GM23338 (cell line): Measurements from ENCODE around the gene PAX3. TPM values are rescaled to one million over a fixed set of nuclear protein-coding genes. Genes with fewer than 3 reads are reported as not detected.

Experiments
- ATAC-seq: fragments of 200-7000 bp; cut with Tn5 transposase; 3 replicates; pipeline ENCODE4 v1.9.1; 2020
- DNase-seq: peaks from one replicate; pipeline ENCODE4 v3.0.0-alpha.2; 2015; ENCODE audit warnings: low spot score
- H2AFZ ChIP-seq: fragments of 200-600 bp; sonication (generic); 2 replicates; pipeline ENCODE4 v1.8.0; 2016; ENCODE audit warnings: antibody characterized with exemption, mild to moderate bottlenecking, moderate library complexity
- H3F3A ChIP-seq: fragments of 200-600 bp; sonication (generic); replicated peaks from 2 replicates; pipeline ENCODE4 v1.8.0; 2017; ENCODE audit warnings: antibody characterized with exemption, mixed run types, low read depth
- H3K27ac ChIP-seq: fragments of 200-600 bp; sonication (generic); 2 replicates; pipeline ENCODE4 v1.6.1; 2016; ENCODE audit warnings: low read depth
- H3K27me3 ChIP-seq: fragments of 200-600 bp; sonication (generic); 2 replicates; pipeline ENCODE4 v1.8.0; 2016; ENCODE audit warnings: mild to moderate bottlenecking, mixed run types, moderate library complexity; ENCODE audit not compliant: insufficient read depth
- H3K36me3 ChIP-seq: fragments of 200-600 bp; sonication (generic); 2 replicates; pipeline ENCODE4 v1.8.0; 2016; ENCODE audit warnings: mild to moderate bottlenecking; ENCODE audit not compliant: insufficient read depth
- H3K4me1 ChIP-seq: fragments of 200-600 bp; sonication (generic); 2 replicates; pipeline ENCODE4 v1.8.0; 2016; ENCODE audit warnings: mild to moderate bottlenecking, moderate library complexity; ENCODE audit not compliant: insufficient read depth
- H3K4me2 ChIP-seq: fragments of 200-600 bp; sonication (generic); 2 replicates; pipeline ENCODE4 v1.7.1; 2017; ENCODE audit warnings: mixed run types
- H3K4me3 ChIP-seq: fragments of 200-600 bp; sonication (generic); 2 replicates; pipeline ENCODE4 v1.6.1; 2016; ENCODE audit warnings: mixed run types
- H3K79me2 ChIP-seq: fragments of 200-600 bp; sonication (generic); replicated peaks from 2 replicates; pipeline ENCODE4 v1.8.0; 2017; ENCODE audit warnings: mild to moderate bottlenecking; ENCODE audit not compliant: insufficient read depth
- H3K9me2 ChIP-seq: fragments of 200-600 bp; sonication (generic); 2 replicates; pipeline ENCODE4 v1.8.0; 2017; ENCODE audit not compliant: insufficient read depth
- H4K20me1 ChIP-seq: fragments of 200-600 bp; sonication (generic); replicated peaks from 2 replicates; pipeline ENCODE4 v1.8.0; 2017; ENCODE audit warnings: mild to moderate bottlenecking; ENCODE audit not compliant: insufficient read depth
- H3K27ac Mint-ChIP-seq: 2 replicates; pipeline ENCODE4 v1.8.0; 2020; ENCODE audit warnings: inconsistent platforms, mild to moderate bottlenecking, moderate library complexity, mixed read lengths
- H3K27me3 Mint-ChIP-seq: 3 replicates; pipeline ENCODE4 v1.8.0; 2022; ENCODE audit warnings: low read depth, mild to moderate bottlenecking, moderate library complexity, mixed read lengths, inconsistent platforms; ENCODE audit not compliant: insufficient read depth, poor library complexity
- H3K36me3 Mint-ChIP-seq: 3 replicates; pipeline ENCODE4 v1.8.0; 2021; ENCODE audit warnings: low read depth, mild to moderate bottlenecking, inconsistent platforms, moderate library complexity, mixed read lengths
- H3K4me1 Mint-ChIP-seq: 3 replicates; pipeline ENCODE4 v1.8.0; 2020; ENCODE audit warnings: mild to moderate bottlenecking, inconsistent platforms, mixed read lengths
- H3K4me3 Mint-ChIP-seq: 3 replicates; pipeline ENCODE4 v1.8.0; 2021; ENCODE audit warnings: moderate library complexity, mild to moderate bottlenecking, inconsistent platforms, mixed read lengths
- H3K9me3 Mint-ChIP-seq: 3 replicates; pipeline ENCODE4 v1.8.0; 2020; ENCODE audit warnings: moderate library complexity, mild to moderate bottlenecking, inconsistent platforms, mixed read lengths
- CTCF ChIP-seq, 2 experiments: fragments of 200-600 bp in 1 of 2; sonication (generic) in 1 of 2; conservative IDR thresholded peaks; 2 replicates each; pipeline versions ENCODE4 v1.5.1 to v1.6.1; 2016 to 2017; ENCODE audit warnings: antibody characterized with exemption in 2 of 2, low read depth in 2 of 2, mild to moderate bottlenecking in 2 of 2, moderate library complexity in 1 of 2
- EZH2 ChIP-seq: fragments of 200-600 bp; sonication (generic); IDR thresholded peaks from one replicate; pipeline ENCODE4 v1.8.0; 2017; ENCODE audit warnings: antibody characterized with exemption, mild to moderate bottlenecking, low read depth; ENCODE audit not compliant: unreplicated experiment
- JUNB ChIP-seq: IDR thresholded peaks from one replicate; pipeline ENCODE4 v1.6.1; 2016; ENCODE audit warnings: antibody characterized with exemption; ENCODE audit not compliant: unreplicated experiment
- NANOG ChIP-seq: IDR thresholded peaks from 2 replicates; pipeline ENCODE4 v1.6.1; 2016; ENCODE audit warnings: antibody characterized with exemption, borderline replicate concordance
- POLR2AphosphoS5 ChIP-seq: IDR thresholded peaks from 2 replicates; pipeline ENCODE4 v1.6.1; 2016; ENCODE audit warnings: antibody characterized with exemption, low read depth
- REST ChIP-seq: IDR thresholded peaks from one replicate; pipeline ENCODE4 v1.6.1; 2018; ENCODE audit warnings: antibody characterized with exemption; ENCODE audit not compliant: unreplicated experiment
- ZNF114 ChIP-seq: fragments of 250-450 bp; sonication (Bioruptor Pico); IDR thresholded peaks from 2 replicates; pipeline ENCODE4 v1.5.0; 2020; ENCODE audit warnings: mild to moderate bottlenecking, moderate library complexity
- ZNF331 ChIP-seq: fragments of 250-450 bp; sonication (Bioruptor Pico); IDR thresholded peaks from 2 replicates; pipeline ENCODE4 v1.5.0; 2020; ENCODE audit warnings: low read depth, mild to moderate bottlenecking, moderate library complexity
- polyA plus RNA-seq: library from polyadenylated mRNA; unstranded; fragments of >200 nt; fragmentation: Nextera tagmentation; extraction: Ambion mirVana; gene quantifications from 2 replicates; pipeline ENCODE4 v1.2.1, GENCODE V29; 2016
- total RNA-seq: library from RNA; depleted of rRNA; stranded (reverse); fragments of >200 nt; shearing (Covaris generic); gene quantifications from 2 replicates; pipeline ENCODE4 v1.2.3, GENCODE V29; 2014
- TF ChIP-seq, protein P1 (sequence below): IDR thresholded peaks from 2 replicates; pipeline ENCODE4 v1.6.1; 2016; ENCODE audit warnings: antibody characterized with exemption

The PAX3 gene
- total and polyA plus RNA-seq, 2 experiments from 2014 or later, result not detected

DNA sequence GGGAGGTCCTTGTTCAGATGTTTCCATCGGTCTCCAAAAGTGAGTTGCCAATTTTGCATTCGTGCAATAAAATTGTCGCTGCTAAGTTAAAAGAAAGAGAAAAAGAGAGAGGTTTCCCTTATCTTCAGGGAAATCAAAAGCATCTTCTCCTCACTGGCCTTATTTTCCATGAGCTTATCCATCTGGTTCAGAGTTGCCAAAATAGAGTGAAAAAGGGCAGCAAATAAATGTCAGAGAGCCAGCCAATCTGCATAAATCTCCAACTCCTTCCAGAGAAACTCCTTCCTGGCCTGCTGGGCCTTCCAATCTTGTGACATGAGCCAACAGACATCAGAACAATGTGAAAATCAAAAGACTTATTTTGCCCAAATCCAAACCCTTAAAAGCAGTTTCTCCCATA is 28.4 kb downstream of the PAX3 start (continued):
- TF ChIP-seq ZNF114 (CRISPR knock-in tag), result no peak

DNA sequence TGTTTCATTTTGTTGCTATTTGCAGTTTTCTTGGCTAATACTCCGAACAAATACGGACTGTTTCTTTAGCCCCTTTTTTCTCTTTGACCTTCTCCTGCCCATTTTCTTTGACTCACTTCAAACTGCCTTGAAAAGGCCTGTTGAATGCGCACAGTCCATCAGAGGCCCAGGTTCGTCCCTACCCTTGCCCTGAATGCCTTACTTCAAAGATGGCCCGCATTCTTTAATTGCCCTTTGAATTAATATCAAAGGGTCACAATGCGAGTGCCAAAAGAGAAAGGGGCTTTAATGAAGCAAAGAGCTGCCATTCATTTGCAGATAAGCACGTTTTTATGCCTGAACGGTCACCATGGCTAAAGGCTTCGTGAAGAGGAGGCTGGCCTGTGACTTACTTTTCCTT is 29.7 kb downstream of the PAX3 start:
- Histone ChIP-seq H3K36me3 (no peaks in the 10 kb centered on the region), H3K4me1 (peaks cover 43% of the 10 kb centered on the region), H2AFZ (no peak overlapping the region), H3F3A (no peaks in the 10 kb centered on the region), H3K4me3 (peak overlapping the region; percentile 26), H4K20me1 (no peaks in the 10 kb centered on the region), H3K9me2 (no peaks in the 10 kb centered on the region), H3K79me2 (no peaks in the 10 kb centered on the region), H3K27ac (no peak overlapping the region), H3K4me2 (peak overlapping the region; percentile 39), H3K27me3 (peaks cover 58% of the 10 kb centered on the region)
- peak; percentile 80; the same call in 1 of the 2 replicates for TF ChIP-seq NANOG
- no peak for TF ChIP-seq CTCF (conservative IDR thresholded peaks at IDR 0.05; ENCODE audit: low read depth in 2 of 2)
- TF ChIP-seq ZNF331 (CRISPR knock-in tag), result no peak
- no peak for TF ChIP-seq REST
- TF ChIP-seq JUNB, result no peak
- H3K9me3 Mint-ChIP-seq, result no peaks in the 10 kb centered on the region
- peaks cover 17% of the 10 kb centered on the region for H3K27me3 Mint-ChIP-seq
- peak; percentile 28 for DNase-seq
- H3K4me3 Mint-ChIP-seq, result 0 out of 3 replicates have a peak overlapping the region, but pooled peaks have one; percentile 16
- H3K27ac Mint-ChIP-seq, result no peak overlapping the region
- H3K36me3 Mint-ChIP-seq, result no peaks in the 10 kb centered on the region
- peak; percentile 70 for ATAC-seq
- peaks cover 36% of the 10 kb centered on the region for H3K4me1 Mint-ChIP-seq

GRCh38 chr2:222268311-222268990 is 30.3 kb downstream of the PAX3 start:
- no peak for TF ChIP-seq JUNB
- no peak for TF ChIP-seq EZH2
- TF ChIP-seq, protein P1, sequence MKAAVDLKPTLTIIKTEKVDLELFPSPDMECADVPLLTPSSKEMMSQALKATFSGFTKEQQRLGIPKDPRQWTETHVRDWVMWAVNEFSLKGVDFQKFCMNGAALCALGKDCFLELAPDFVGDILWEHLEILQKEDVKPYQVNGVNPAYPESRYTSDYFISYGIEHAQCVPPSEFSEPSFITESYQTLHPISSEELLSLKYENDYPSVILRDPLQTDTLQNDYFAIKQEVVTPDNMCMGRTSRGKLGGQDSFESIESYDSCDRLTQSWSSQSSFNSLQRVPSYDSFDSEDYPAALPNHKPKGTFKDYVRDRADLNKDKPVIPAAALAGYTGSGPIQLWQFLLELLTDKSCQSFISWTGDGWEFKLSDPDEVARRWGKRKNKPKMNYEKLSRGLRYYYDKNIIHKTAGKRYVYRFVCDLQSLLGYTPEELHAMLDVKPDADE, result no peak
- no peak for TF ChIP-seq REST
- no peak for TF ChIP-seq POLR2AphosphoS5
- peak overlapping the region; percentile 47; the same call in 2 of the 3 replicates for H3K4me3 Mint-ChIP-seq
- H3K4me2 ChIP-seq, result peak overlapping the region; percentile 39
- ATAC-seq (peak; percentile 74), DNase-seq (no peak)
- no peak overlapping the region for H2AFZ ChIP-seq
- H3F3A ChIP-seq, result no peaks in the 10 kb centered on the region
- no peaks in the 10 kb centered on the region for H3K9me2 ChIP-seq
- H3K27me3 ChIP-seq, result peaks cover 58% of the 10 kb centered on the region
- H3K27ac Mint-ChIP-seq, result no peak overlapping the region
- no peaks in the 10 kb centered on the region for H4K20me1 ChIP-seq
- H3K9me3 Mint-ChIP-seq, result no peaks in the 10 kb centered on the region
- H3K36me3 Mint-ChIP-seq, result no peaks in the 10 kb centered on the region
- no peaks in the 10 kb centered on the region for H3K79me2 ChIP-seq
- H3K36me3 ChIP-seq, result no peaks in the 10 kb centered on the region
- H3K27me3 Mint-ChIP-seq, result peaks cover 17% of the 10 kb centered on the region
- no peak overlapping the region for H3K27ac ChIP-seq
- peaks cover 36% of the 10 kb centered on the region for H3K4me1 Mint-ChIP-seq
- peaks cover 43% of the 10 kb centered on the region for H3K4me1 ChIP-seq
- H3K4me3 ChIP-seq, result peak overlapping the region; percentile 26
